WTC11 (cell line): ENCODE measurements around the gene BRCC3. TPM values are rescaled to one million over a fixed set of nuclear protein-coding genes. Genes with fewer than 3 reads are reported as not detected.

ENCODE experiments used
- ATAC-seq: fragments of 200-7000 bp; cut with Tn5 transposase; 2 replicates; pipeline ENCODE4 v1.10.0; 2021; ENCODE audit warnings: mild to moderate bottlenecking, moderate library complexity
- CTCF ChIA-PET: fragments of 300-600 bp; sonication (Branson Sonifier 250); formaldehyde crosslinking; loops from one replicate; lab custom pipeline; 2021; ENCODE audit warnings: antibody characterized with exemption; lab: Charles Lee
- POLR2A ChIA-PET: fragments of 350-600 bp; sonication (Branson Sonifier 250); formaldehyde crosslinking; loops from one replicate; lab custom pipeline; 2021; ENCODE audit warnings: antibody characterized with exemption; lab: Charles Lee
- DNase-seq: peaks from one replicate; pipeline ENCODE4 v3.0.0; 2021; ENCODE audit warnings: low spot score
- H3K27ac Mint-ChIP-seq: 2 replicates; pipeline ENCODE4 v1.8.0; 2021; ENCODE audit warnings: mixed read lengths
- H3K27me3 Mint-ChIP-seq: 2 replicates; pipeline ENCODE4 v1.8.0; 2021; ENCODE audit warnings: low read depth, mild to moderate bottlenecking, moderate library complexity, mixed read lengths
- H3K36me3 Mint-ChIP-seq: 2 replicates; pipeline ENCODE4 v1.8.0; 2021; ENCODE audit warnings: mixed read lengths
- H3K4me1 Mint-ChIP-seq: 2 replicates; pipeline ENCODE4 v1.8.0; 2022; ENCODE audit warnings: mixed read lengths
- H3K4me3 Mint-ChIP-seq: 2 replicates; pipeline ENCODE4 v1.8.0; 2021; ENCODE audit warnings: mild to moderate bottlenecking, moderate library complexity, mixed read lengths
- H3K9me3 Mint-ChIP-seq: 2 replicates; pipeline ENCODE4 v1.8.0; 2021; ENCODE audit warnings: mixed read lengths
- AR ChIP-seq: fragments of 250-450 bp; sonication (Bioruptor Pico); IDR thresholded peaks from 2 replicates; pipeline ENCODE4 v1.9.0; 2021; ENCODE audit warnings: mild to moderate bottlenecking
- ATF1 ChIP-seq: sonication (generic); formaldehyde crosslinking; IDR thresholded peaks from 2 replicates; pipeline ENCODE4 v1.8.1; 2023; ENCODE audit warnings: mild to moderate bottlenecking, moderate library complexity, missing genetic modification reagents
- ATF3 ChIP-seq: sonication (generic); formaldehyde crosslinking; conservative IDR thresholded peaks from 2 replicates; pipeline ENCODE4 v1.8.1; 2022; ENCODE audit warnings: mild to moderate bottlenecking, missing genetic modification reagents
- E2F5 ChIP-seq: sonication (generic); formaldehyde crosslinking; IDR thresholded peaks from 2 replicates; pipeline ENCODE4 v1.8.1; 2022; ENCODE audit warnings: mild to moderate bottlenecking, moderate library complexity, missing genetic modification reagents
- ELF4 ChIP-seq: sonication (generic); formaldehyde crosslinking; IDR thresholded peaks from 2 replicates; pipeline ENCODE4 v1.8.1; 2022; ENCODE audit warnings: low read depth, mild to moderate bottlenecking, moderate library complexity, missing genetic modification reagents
- EMX1 ChIP-seq: fragments of 250-450 bp; sonication (Bioruptor Pico); IDR thresholded peaks from 2 replicates; pipeline ENCODE4 v1.8.0; 2021; ENCODE audit warnings: mild to moderate bottlenecking
- FOXJ3 ChIP-seq: sonication (generic); formaldehyde crosslinking; IDR thresholded peaks from 2 replicates; pipeline ENCODE4 v1.9.0; 2021; ENCODE audit warnings: missing genetic modification reagents, mild to moderate bottlenecking, borderline replicate concordance
- FOXP1 ChIP-seq: sonication (generic); formaldehyde crosslinking; IDR thresholded peaks from 2 replicates; pipeline ENCODE4 v1.8.0; 2022; ENCODE audit warnings: missing genetic modification reagents, mild to moderate bottlenecking, moderate library complexity, borderline replicate concordance
- HMGA2 ChIP-seq: fragments of 250-450 bp; sonication (Bioruptor Pico); IDR thresholded peaks from 2 replicates; pipeline ENCODE4 v1.4.0; 2021; ENCODE audit warnings: mild to moderate bottlenecking, moderate library complexity
- JAZF1 ChIP-seq: fragments of 250-450 bp; sonication (Bioruptor Pico); IDR thresholded peaks from 2 replicates; pipeline ENCODE4 v1.9.0; 2021; ENCODE audit warnings: moderate library complexity, mild to moderate bottlenecking, inconsistent platforms
- MXD4 ChIP-seq: fragments of 250-450 bp; sonication (Bioruptor Pico); IDR thresholded peaks from 2 replicates; pipeline ENCODE4 v1.8.0; 2021; ENCODE audit warnings: mild to moderate bottlenecking, moderate library complexity, borderline replicate concordance
- PRRX2 ChIP-seq: fragments of 250-450 bp; sonication (Bioruptor Pico); IDR thresholded peaks from 2 replicates; pipeline ENCODE4 v1.8.0; 2021; ENCODE audit warnings: mild to moderate bottlenecking
- RELA ChIP-seq: sonication (generic); formaldehyde crosslinking; IDR thresholded peaks from 2 replicates; pipeline ENCODE4 v1.8.1; 2022; ENCODE audit warnings: missing genetic modification reagents, mild to moderate bottlenecking, borderline replicate concordance
- TEAD4 ChIP-seq: sonication (generic); formaldehyde crosslinking; IDR thresholded peaks from 2 replicates; pipeline ENCODE4 v1.8.0; 2022; ENCODE audit warnings: mild to moderate bottlenecking, missing genetic modification reagents
- USF2 ChIP-seq: sonication (generic); formaldehyde crosslinking; IDR thresholded peaks from 2 replicates; pipeline ENCODE4 v1.8.1; 2023; ENCODE audit warnings: mild to moderate bottlenecking, missing genetic modification reagents, moderate library complexity
- ZBTB21 ChIP-seq: sonication (generic); formaldehyde crosslinking; IDR thresholded peaks from 2 replicates; pipeline ENCODE4 v1.8.1; 2023; ENCODE audit warnings: mild to moderate bottlenecking, missing genetic modification reagents, borderline replicate concordance
- ZMAT4 ChIP-seq: fragments of 250-450 bp; sonication (Bioruptor Pico); IDR thresholded peaks from 2 replicates; pipeline ENCODE4 v1.9.0; 2021; ENCODE audit warnings: mild to moderate bottlenecking
- ZNF138 ChIP-seq: sonication (generic); formaldehyde crosslinking; conservative IDR thresholded peaks from 2 replicates; pipeline ENCODE4 v1.8.1; 2022; ENCODE audit warnings: mild to moderate bottlenecking, moderate library complexity, missing genetic modification reagents
- ZNF281 ChIP-seq: sonication (generic); formaldehyde crosslinking; IDR thresholded peaks from 2 replicates; pipeline ENCODE4 v1.8.0; 2023; ENCODE audit warnings: mild to moderate bottlenecking, missing genetic modification reagents
- ZNF423 ChIP-seq: fragments of 250-450 bp; sonication (Bioruptor Pico); IDR thresholded peaks from 2 replicates; pipeline ENCODE4 v2.1.2; 2022; ENCODE audit warnings: mild to moderate bottlenecking, moderate library complexity
- ZNF671 ChIP-seq: fragments of 250-450 bp; sonication (Bioruptor Pico); IDR thresholded peaks from 2 replicates; pipeline ENCODE4 v1.8.0; 2021; ENCODE audit warnings: mild to moderate bottlenecking
- total RNA-seq: library from RNA; stranded (reverse); gene quantifications from 3 replicates; pipeline ENCODE4 v1.2.3, GENCODE V29; 2021

BRCC3 gene
- total RNA-seq, 1 experiment from 2014 or later = 19.6 TPM

- no peak for ATAC-seq
- H3K27ac Mint-ChIP-seq = no peak overlapping the region
- no peak overlapping the region for H3K4me3 Mint-ChIP-seq
- H3K27me3 Mint-ChIP-seq = no peaks in the 10 kb centered on the region
- CTCF ChIA-PET = no interaction called here
- peaks cover 25% of the 10 kb centered on the region for H3K36me3 Mint-ChIP-seq
- H3K4me1 Mint-ChIP-seq = no peaks in the 10 kb centered on the region
- TF ChIP-seq USF2 = no peak
- TF ChIP-seq E2F5 (CRISPR knock-in tag) = no peak
- TF ChIP-seq RELA (CRISPR knock-in tag) = no peak
- TF ChIP-seq ELF4 = no peak
- no peak for TF ChIP-seq PRRX2
- TF ChIP-seq ZMAT4 (CRISPR knock-in tag) = no peak
- TF ChIP-seq ZBTB21 (CRISPR knock-in tag) = no peak
- TF ChIP-seq ZNF423 (CRISPR knock-in tag) = no peak
- no peak for TF ChIP-seq ZNF138 (CRISPR knock-in tag)
- TF ChIP-seq, all 79 proteins: peak for 0
- no peak for DNase-seq
- POLR2A ChIA-PET = interaction anchor here (1.3 kb wide), 1 partner anchor 9 kb away, joined by 4 read pairs; the partner anchor contains the start of gene FUNDC2
- peaks cover 16% of the 10 kb centered on the region for H3K9me3 Mint-ChIP-seq
Observed at GRCh38 chrX:155035688-155036087, 35.6 kb upstream of the BRCC3 start.

- H3K9me3 Mint-ChIP-seq = no peaks in the 10 kb centered on the region
- CTCF ChIA-PET = interaction anchor here (0.8 to 1.2 kb wide), 2 partner anchors 11 to 128 kb away, joined by 3 to 4 read pairs; no protein-coding TSS in a partner anchor
- H3K27ac Mint-ChIP-seq = no peak overlapping the region
Observed at GRCh38 chrX:155046129-155046810, 25.0 kb upstream of the BRCC3 start.

GRCh38 chrX:155046811-155047528 lies 24.3 kb upstream of the BRCC3 start:
- DNase-seq (no peak), ATAC-seq (no peak)
- Mint-ChIP-seq H3K9me3 (no peaks in the 10 kb centered on the region), H3K4me3 (no peak overlapping the region), H3K36me3 (peaks cover 3% of the 10 kb centered on the region; the same call in 1 of the 2 replicates), H3K4me1 (peaks cover 17% of the 10 kb centered on the region), H3K27ac (no peak overlapping the region), H3K27me3 (no peaks in the 10 kb centered on the region)
- ChIA-PET POLR2A (no interaction called here), CTCF (interaction anchor here (0.8 to 1.2 kb wide), 2 partner anchors 10 to 129 kb away, joined by 3 to 4 read pairs; no protein-coding TSS in a partner anchor)
- TF ChIP-seq FOXP1 (CRISPR knock-in tag) = no peak
- TF ChIP-seq JAZF1 (CRISPR knock-in tag) = no peak
- no peak for TF ChIP-seq EMX1 (CRISPR knock-in tag)
- TF ChIP-seq TEAD4 (CRISPR knock-in tag) = no peak
- TF ChIP-seq USF2 = no peak
- no peak for TF ChIP-seq AR (CRISPR knock-in tag)
- no peak for TF ChIP-seq MXD4
- TF ChIP-seq ATF3 = no peak
- no peak for TF ChIP-seq PRRX2
- no peak for TF ChIP-seq ATF1
- TF ChIP-seq FOXJ3 (CRISPR knock-in tag) = no peak
- TF ChIP-seq ZNF281 (CRISPR knock-in tag) = no peak

More at GRCh38 chrX:155046129-155046810, 25.0 kb upstream of the BRCC3 start:
- no peaks in the 10 kb centered on the region for H3K27me3 Mint-ChIP-seq
- DNase-seq (no peak), ATAC-seq (no peak)
- TF ChIP-seq ZNF671 (no peak), HMGA2 (CRISPR knock-in tag) (no peak)
- no peaks in the 10 kb centered on the region for H3K36me3 Mint-ChIP-seq
- no peak overlapping the region for H3K4me3 Mint-ChIP-seq
- POLR2A ChIA-PET = no interaction called here
- H3K4me1 Mint-ChIP-seq = peaks cover 17% of the 10 kb centered on the region
